CD4-positive, alpha-beta memory T cell (primary cell): ENCODE data around the gene EFCAB11. TPM values are rescaled to one million over a fixed set of nuclear protein-coding genes. Genes with fewer than 3 reads are reported as not detected.

ENCODE experiments used
- polyA plus RNA-seq, 2 donors: library from polyadenylated mRNA; unstranded; fragments of 300-500 nt; fragmentation: Illumina TruSeq; gene quantifications; one replicate each; pipeline ENCODE4 v1.2.3, GENCODE V29; 2021
- total RNA-seq, 2 experiments: library from RNA; stranded (reverse); gene quantifications; one replicate each; pipeline ENCODE4 v1.2.3, GENCODE V29; 2021

Gene EFCAB11
- total and polyA plus RNA-seq, 4 experiments from 2014 or later, result 0.36 to 2.6 (median 1.9) TPM

Other genes starting within 250 kb of the EFCAB11 start
- gene TDP1, start 1.2 kb upstream of the EFCAB11 start, total RNA-seq, result 10 to 100 TPM; 54.0 to 58.9 TPM
- 10 to 100 TPM; 40.9 to 42.2 TPM for gene TDP1, start 1.2 kb upstream of the EFCAB11 start, polyA plus RNA-seq
- under 1 TPM; 0.17 TPM for gene KCNK13, start 107.3 kb upstream of the EFCAB11 start, total RNA-seq
- not detected for gene KCNK13, start 107.3 kb upstream of the EFCAB11 start, polyA plus RNA-seq